ENCODE data around the gene ZNF735.
"Not testable (repeated sequence)": the region's sequence is repeated elsewhere in the genome, so short reads cannot be mapped to it uniquely, and the experiment has no call there.

ZNF735 gene

GRCh38 chr7:64206903-64207302 lies at the start of gene ZNF735:
Gene ZNF735 (plus strand): TSS chr7:64207203. CDS start chr7:64207203, 0 bp downstream.
- no peak for DNase-seq

- not testable (repeated sequence) for DNase-seq
Measured at GRCh38 chr7:64170974-64171373, 36.0 kb upstream of the ZNF735 start.

GRCh38 chr7:64174328-64174727 lies 32.7 kb upstream of the ZNF735 start:
- no peak for DNase-seq

- no peak for DNase-seq
Measured at GRCh38 chr7:64174941-64175340, 32.1 kb upstream of the ZNF735 start.

- DNase-seq, result no peak
Measured at GRCh38 chr7:64180989-64181388, 26.0 kb upstream of the ZNF735 start.

GRCh38 chr7:64181586-64181985 lies 25.4 kb upstream of the ZNF735 start:
- no peak for DNase-seq

- no peak for DNase-seq
Measured at GRCh38 chr7:64182036-64182790, 24.8 kb upstream of the ZNF735 start.

- DNase-seq, result no peak
Measured at GRCh38 chr7:64183126-64183742, 23.8 kb upstream of the ZNF735 start.

- no peak for DNase-seq
Measured at GRCh38 chr7:64183827-64184372, 23.1 kb upstream of the ZNF735 start.

GRCh38 chr7:64184376-64184775 lies 22.6 kb upstream of the ZNF735 start:
- DNase-seq, result no peak

GRCh38 chr7:64187408-64187807 lies 19.6 kb upstream of the ZNF735 start:
- no peak for DNase-seq

- no peak for DNase-seq
Measured at GRCh38 chr7:64192148-64192704, 14.8 kb upstream of the ZNF735 start.

GRCh38 chr7:64192775-64193174 lies 14.2 kb upstream of the ZNF735 start:
- DNase-seq, result no peak

GRCh38 chr7:64219710-64220298 lies 12.8 kb downstream of the ZNF735 start:
- DNase-seq, result not testable (repeated sequence)

GRCh38 chr7:64223366-64223765 lies 16.4 kb downstream of the ZNF735 start:
- no peak for DNase-seq

GRCh38 chr7:64228174-64228573 lies 21.2 kb downstream of the ZNF735 start, which contains the start of gene ZNF679:
Gene ZNF679 (plus strand): TSS chr7:64228474. CDS start chr7:64249118, 20,644 bp downstream.
- DNase-seq, result not testable (repeated sequence)

- no peak for DNase-seq
Measured at GRCh38 chr7:64266341-64266919, 59.4 kb downstream of the ZNF735 start.

All from activated CD4-positive, alpha-beta T cell treated with anti-CD3 and anti-CD28 coated beads for 1 hour (primary cell).